ENCODE data around the gene KRT79.
"Not testable (repeated sequence)": the region's sequence is repeated elsewhere in the genome, so short reads cannot be mapped to it uniquely, and the experiment has no call there.

The KRT79 gene

GRCh38 chr12:52801773-52802172 lies 32.3 kb downstream of the KRT79 start:
- no peak for DNase-seq

GRCh38 chr12:52800259-52800917 lies 33.7 kb downstream of the KRT79 start:
- no peak for DNase-seq

DNA sequence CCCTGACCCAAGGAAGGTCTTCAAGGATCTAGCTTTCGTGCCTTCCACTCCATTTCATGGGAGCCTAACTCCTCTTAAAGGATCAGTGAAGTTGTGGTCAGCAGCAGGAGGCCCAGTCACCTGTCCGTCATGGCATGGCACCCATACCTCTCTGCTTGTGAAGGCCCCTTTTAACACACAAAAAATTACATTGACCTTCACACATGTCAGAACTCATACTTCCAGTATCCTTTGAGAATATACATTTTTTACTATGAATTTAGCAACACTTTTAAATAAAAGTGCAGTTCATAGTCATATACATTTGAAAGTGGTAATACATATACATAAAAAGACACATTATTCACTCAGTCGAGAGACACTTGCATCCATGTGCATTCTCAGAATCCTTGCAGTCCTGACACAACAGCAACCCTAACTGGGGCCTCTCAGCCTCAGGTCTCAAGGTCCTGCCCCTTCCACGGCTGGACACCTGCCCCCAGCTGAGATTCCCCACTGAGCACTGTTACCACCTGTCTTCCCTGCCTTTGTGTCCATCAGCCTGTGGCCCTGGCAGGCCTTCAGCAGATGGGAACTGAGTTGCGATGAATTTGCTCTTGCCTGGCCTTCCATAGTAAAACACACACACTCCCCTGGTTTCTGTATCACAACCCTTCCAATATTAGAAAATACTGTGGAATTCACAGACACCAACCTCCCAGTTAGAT lies 34.5 kb downstream of the KRT79 start:
- no peak for DNase-seq

DNA sequence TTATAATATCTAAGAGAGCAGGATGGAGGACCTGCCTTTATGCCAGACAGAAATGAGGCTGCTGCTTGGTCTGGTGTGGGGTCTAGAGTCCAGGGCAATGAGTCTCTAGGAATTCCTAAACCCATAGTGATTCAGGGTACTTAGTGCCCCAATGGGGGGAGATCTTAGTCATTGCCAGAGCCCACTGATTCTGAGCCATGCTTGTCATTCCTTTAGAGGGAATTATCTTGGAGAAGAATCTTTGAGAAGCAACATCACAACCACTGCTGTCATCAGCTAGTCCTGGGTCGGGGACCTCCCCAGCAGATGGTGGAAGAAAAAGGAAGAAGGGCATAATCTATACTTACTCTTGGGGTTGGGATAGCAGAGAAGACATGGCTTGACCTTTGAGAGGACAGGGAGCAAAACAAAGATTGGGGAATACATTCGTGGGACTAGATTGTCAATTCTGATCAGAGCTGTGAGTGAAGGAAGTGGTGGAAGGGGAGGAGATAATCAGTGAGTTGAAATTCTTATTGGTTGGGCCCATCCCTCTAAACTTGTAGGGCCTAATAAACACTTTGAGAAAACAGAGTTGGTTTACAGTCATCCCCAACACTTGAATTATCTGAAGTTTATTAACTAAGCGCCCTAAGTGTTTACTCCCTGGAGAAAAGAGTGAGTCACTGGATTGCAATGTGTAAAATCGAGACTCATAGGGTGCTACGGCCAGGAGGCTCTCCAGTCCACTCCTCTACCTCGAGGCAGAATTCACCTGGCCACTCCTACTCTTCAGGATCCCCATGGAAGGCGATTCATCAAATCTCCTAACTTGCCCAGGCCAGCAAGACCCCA lies 35.2 kb downstream of the KRT79 start:
- DNase-seq, result no peak

DNA sequence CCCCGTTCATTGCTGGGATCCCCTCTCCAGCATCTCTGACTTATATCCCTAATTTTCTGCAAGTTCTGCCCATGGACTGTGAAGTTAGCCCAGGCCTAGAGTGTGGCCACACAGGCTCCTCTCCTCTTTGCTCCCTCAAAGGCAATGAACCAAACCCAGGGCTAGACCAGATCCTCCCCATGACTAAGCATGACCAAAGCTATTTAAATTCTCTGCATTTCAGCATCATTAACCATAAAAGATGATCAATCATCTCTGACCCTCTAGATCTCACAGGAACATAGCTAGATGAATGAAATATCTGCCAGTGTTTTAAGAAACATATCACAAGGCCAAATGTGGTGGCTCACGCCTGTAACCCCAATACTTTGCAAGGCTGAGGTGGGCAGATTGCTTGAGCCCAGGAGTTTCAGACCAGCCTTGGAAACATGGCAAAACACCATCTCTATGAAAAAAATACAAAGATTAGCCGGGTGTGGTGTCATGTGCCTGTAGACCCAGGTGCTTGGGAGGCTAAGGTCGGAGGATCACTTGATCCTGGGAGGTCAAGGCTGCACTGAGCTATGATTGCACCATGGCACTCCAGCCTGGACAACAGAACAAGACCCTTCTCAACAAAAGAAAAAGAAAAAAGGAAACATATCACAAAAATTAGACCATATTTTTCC lies 36.0 kb downstream of the KRT79 start:
- DNase-seq, result no peak

- DNase-seq, result no peak
Observed at GRCh38 chr12:52797529-52797894, 36.6 kb downstream of the KRT79 start.

DNA sequence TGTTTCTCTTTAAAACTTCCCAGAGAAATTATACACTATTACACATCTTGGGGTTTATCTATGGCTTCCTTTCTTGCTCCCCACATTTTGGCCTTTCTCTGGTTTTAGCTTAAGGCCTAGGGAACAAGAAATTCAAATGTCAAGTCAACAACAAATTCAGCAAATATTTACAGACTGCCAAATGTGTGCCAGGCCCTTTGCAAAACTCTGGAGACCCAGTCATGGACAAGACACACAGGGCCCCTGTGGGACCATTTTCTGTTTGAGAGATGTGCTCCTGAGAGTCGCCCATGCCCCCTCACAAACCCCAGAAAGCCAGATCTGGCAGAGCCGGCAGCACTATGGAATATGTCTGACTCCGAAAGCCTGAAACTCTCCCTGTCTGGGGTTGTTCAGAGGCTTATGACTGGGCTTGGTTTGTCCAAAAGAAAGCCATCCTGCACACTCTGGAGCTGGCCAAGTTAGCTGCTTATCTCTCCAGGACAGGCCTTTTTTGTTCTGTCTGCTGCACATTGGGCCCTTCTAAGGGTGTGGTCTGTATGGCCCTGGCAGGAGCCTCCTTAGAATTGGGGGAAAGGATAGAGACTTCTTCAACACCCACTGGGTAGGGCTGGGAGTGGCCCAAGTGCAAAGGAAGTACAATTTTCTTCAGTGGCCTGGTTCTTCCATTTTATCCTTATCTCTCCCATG lies 37.1 kb downstream of the KRT79 start:
- no peak for DNase-seq

- no peak for DNase-seq
Observed at GRCh38 chr12:52796429-52796794, 37.7 kb downstream of the KRT79 start.

GRCh38 chr12:52795694-52796428 lies 38.2 kb downstream of the KRT79 start, which contains the start of gene KRT3:
Gene KRT3, minus strand, starts transcription at chr12:52796117. Its CDS starts 75 bp downstream, at chr12:52796042.
- no peak for DNase-seq

GRCh38 chr12:52795332-52795674 lies 38.8 kb downstream of the KRT79 start:
- not testable (repeated sequence) for DNase-seq

- no peak for DNase-seq
Observed at GRCh38 chr12:52794479-52795331, 39.4 kb downstream of the KRT79 start.

GRCh38 chr12:52792185-52793029 lies 41.7 kb downstream of the KRT79 start:
- no peak for DNase-seq

GRCh38 chr12:52791271-52792184 lies 42.6 kb downstream of the KRT79 start:
- no peak for DNase-seq

DNA sequence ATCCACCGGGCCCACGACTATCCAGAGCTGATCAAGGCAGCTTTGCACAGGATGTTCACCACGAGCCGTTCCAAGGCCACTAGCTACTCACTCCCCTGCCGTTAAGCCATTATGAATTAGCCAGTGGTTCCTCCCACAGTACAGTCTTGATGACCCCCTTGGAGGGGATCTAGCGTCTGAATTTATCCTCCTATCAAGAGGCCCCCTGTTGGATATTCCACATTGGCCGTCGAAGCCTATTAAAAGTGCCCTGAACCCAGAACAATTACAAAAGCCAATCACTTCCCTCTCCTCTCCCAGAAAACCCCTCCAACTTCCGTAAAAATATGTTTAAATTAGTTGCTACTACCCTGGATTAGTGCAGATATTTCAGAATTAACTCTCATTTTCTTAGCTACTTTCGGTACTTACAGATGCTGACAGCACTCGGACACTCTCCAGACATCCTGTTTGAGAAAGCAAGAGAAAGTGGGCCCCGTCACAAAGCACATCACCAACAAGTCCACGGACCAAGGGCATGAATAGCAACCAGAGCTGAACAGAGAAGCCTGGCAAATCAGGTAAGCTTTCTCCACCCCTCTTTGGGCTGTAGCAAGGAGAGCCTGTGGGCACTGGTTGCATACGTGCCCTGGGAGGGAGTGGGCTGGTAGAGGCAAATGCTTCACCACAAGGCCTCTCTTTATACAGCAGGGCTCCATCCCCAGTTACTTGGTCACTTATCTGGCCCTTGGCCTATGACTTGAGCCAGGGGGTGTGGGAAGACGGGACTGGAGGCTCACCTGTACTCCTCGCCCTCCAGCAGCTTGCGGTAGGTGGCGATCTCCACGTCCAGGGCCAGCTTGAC lies 43.5 kb downstream of the KRT79 start:
- no peak for DNase-seq

GRCh38 chr12:52789637-52790426 lies 44.3 kb downstream of the KRT79 start:
- DNase-seq, result no peak

GRCh38 chr12:52788876-52789636 lies 45.1 kb downstream of the KRT79 start:
- DNase-seq, result no peak

Measured in left hindlimb (tissue), 1 donor.